Lung microvascular endothelial cell (primary cell): Measurements from ENCODE around the gene KCNE2. TPM values are rescaled to one million over a fixed set of nuclear protein-coding genes. Genes with fewer than 3 reads are reported as not detected.
"Not testable (repeated sequence)": the region's sequence is repeated elsewhere in the genome, so short reads cannot be mapped to it uniquely, and the experiment has no call there.

Experiments
- DNase-seq, 2 donors: peaks; one replicate each; pipeline versions ENCODE4 v3.0.0 to v3.0.0-alpha.2; 2010; ENCODE audit warnings: low read depth in 2 of 2
- total RNA-seq: library from RNA; depleted of rRNA; stranded (reverse); fragments of >200 nt; gene quantifications from 2 replicates; pipeline ENCODE4 v1.2.1, GENCODE V29; 2014

Gene KCNE2
- total RNA-seq, 1 donor from 2014 or later = not detected

DNA sequence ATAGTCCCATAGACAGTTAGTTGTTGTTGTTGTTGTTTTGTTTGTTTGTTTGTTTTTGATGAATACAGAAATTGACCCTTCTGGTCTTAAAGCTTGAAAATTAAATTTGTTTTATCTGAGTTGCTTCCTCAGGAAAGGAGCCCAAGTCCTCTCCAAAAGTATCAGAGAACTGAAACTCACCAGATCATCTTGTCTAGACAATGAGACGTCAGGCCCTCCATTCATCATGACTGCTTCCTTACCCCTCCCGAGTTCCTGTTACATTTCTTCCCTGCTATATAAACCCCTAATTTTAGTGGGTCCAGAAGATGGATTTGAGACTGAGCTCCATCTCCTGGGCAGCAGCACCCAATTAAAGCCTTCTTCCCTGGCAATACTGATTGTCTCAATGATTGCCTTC lies 42.9 kb downstream of the KCNE2 start:
- not testable (repeated sequence) for DNase-seq

DNA sequence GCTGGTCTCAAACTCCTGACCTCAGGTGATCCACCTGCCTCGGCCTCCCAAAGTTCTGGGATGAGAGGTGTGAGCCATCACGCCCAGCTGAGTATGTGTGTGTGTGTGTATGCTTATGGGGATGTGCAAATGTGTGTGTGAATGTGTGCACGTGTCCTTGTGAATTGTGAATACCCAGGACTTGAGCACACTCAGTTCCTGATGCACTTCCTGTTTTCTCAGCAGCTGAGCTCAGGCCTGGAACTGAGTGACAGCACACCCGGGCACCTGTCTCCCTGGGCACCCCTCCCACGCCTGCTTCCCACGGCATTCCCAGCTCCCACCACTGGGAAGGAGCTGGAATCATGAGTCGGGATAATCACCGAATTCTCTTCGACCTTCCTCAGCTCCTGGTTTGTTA lies 43.5 kb downstream of the KCNE2 start:
- not testable (repeated sequence) for DNase-seq

DNA sequence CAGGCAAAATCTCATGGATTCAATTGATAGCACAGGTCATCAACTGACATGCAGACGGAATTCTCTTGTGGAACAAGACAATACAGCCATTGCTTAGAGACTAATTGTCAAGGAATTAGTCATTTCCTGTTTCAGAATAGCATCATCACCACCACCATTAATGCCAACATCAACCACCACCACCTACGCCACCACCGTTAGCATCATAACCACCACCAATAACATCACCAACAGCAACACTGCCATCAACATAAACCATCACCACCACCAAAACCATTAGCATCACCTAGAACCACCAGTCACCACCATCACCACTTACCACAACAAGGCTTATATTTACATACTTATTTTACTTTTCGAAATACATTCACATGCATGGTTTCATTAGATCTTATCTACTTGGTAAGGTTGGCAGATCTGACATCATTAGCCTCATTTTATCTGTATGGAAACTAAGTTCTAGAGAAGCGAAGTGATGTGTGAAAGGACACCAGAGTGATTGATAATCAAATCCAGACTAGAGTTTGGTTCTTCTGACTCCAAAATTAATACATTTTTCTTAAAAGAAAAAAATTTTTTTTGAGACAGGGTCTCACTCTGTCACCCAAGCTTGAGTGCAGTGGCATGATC lies 53.8 kb downstream of the KCNE2 start:
- DNase-seq = not testable (repeated sequence)

Other genes with a start within 250 kb of the KCNE2 start
- gene SMIM11, start 11.5 kb downstream of the KCNE2 start, total RNA-seq = 4.0 and 6.1 TPM in 2 replicates
- gene SMIM34, start 59.9 kb downstream of the KCNE2 start, total RNA-seq = not detected in 2 replicates
- 0.22 and 0.40 TPM in 2 replicates for gene KCNE1, start 148.2 kb downstream of the KCNE2 start, total RNA-seq